Gastroesophageal sphincter (tissue), 3 donors: ENCODE measurements around the gene SNRPB.
"Not testable (repeated sequence)": the region's sequence is repeated elsewhere in the genome, so short reads cannot be mapped to it uniquely, and the experiment has no call there.

Source experiments
- CTCF ChIP-seq, 4 experiments: fragments of 200-600 bp in 2 of 4; fragments of 450-650 bp in 2 of 4; sonication (generic) in 1 of 4; IDR thresholded peaks; one replicate each; pipeline ENCODE4 v1.5.1; 2017 to 2019; ENCODE audit warnings: antibody characterized with exemption in 4 of 4, mild to moderate bottlenecking in 2 of 4, moderate library complexity in 2 of 4
- EP300 ChIP-seq: sonication (generic); formaldehyde crosslinking; IDR thresholded peaks from one replicate; pipeline ENCODE4 v1.6.1; 2017; ENCODE audit warnings: antibody characterized with exemption, mild to moderate bottlenecking
- POLR2A ChIP-seq, 2 donors: fragments of 450-650 bp; IDR thresholded peaks; one replicate each; pipeline ENCODE4 v1.6.1; 2017; ENCODE audit warnings: antibody characterized with exemption in 2 of 2, mild to moderate bottlenecking in 2 of 2, moderate library complexity in 1 of 2
- POLR2AphosphoS5 ChIP-seq: sonication (generic); formaldehyde crosslinking; IDR thresholded peaks from one replicate; pipeline ENCODE4 v1.6.1; 2017; ENCODE audit warnings: antibody characterized with exemption

- TF ChIP-seq POLR2A (IDR thresholded peaks at IDR 0.05); CTCF (IDR thresholded peaks at IDR 0.05); POLR2AphosphoS5; EP300: not testable (repeated sequence)
Observed at GRCh38 chr20:2506426-2506825, 35.8 kb upstream of the SNRPB start.
